HL-60 (cell line): ENCODE data around the gene SIX5.

ENCODE experiments used
- DNase-seq, 2 experiments: peaks; one replicate each; pipeline ENCODE4 v3.0.0-alpha.2; 2010 to 2020; ENCODE audit warnings: low read depth in 1 of 2, low spot score in 1 of 2
- H3K27ac ChIP-seq: fragments of 250-450 bp; sonication (Bioruptor Pico); replicated peaks from 2 replicates; pipeline ENCODE4 v1.5.1; 2020; ENCODE audit warnings: mild to moderate bottlenecking, moderate library complexity
- H3K27me3 ChIP-seq: fragments of 250-450 bp; sonication (Bioruptor Pico); 2 replicates; pipeline ENCODE4 v1.5.1; 2021; ENCODE audit warnings: mild to moderate bottlenecking, moderate library complexity; ENCODE audit not compliant: insufficient read depth, poor library complexity, severe bottlenecking
- H3K4me3 ChIP-seq: replicated peaks from 2 replicates; pipeline ENCODE4 v1.5.1; 2011; ENCODE audit warnings: mild to moderate bottlenecking, control low read depth, low read length; ENCODE audit not compliant: insufficient read depth
- GABPA ChIP-seq: IDR thresholded peaks from 2 replicates; pipeline ENCODE4 v1.6.1; 2012; ENCODE audit warnings: low read depth
- POLR2AphosphoS5 ChIP-seq: IDR thresholded peaks from 2 replicates; pipeline ENCODE4 v1.6.1; 2012; ENCODE audit warnings: low read depth
- SPI1 ChIP-seq: IDR thresholded peaks from 2 replicates; pipeline ENCODE4 v1.6.1; 2012; ENCODE audit warnings: low read depth, mild to moderate bottlenecking, borderline replicate concordance
- TF ChIP-seq, protein P1 (sequence below): IDR thresholded peaks from one replicate; pipeline ENCODE4 v1.5.1; 2011; ENCODE audit warnings: low read length, control low read depth, inconsistent platforms; ENCODE audit not compliant: insufficient read depth
- TF ChIP-seq, protein P2 (sequence below): IDR thresholded peaks from 2 replicates; pipeline ENCODE4 v1.6.1; 2012; ENCODE audit warnings: low read depth; ENCODE audit not compliant: insufficient replicate concordance

The SIX5 gene

DNA sequence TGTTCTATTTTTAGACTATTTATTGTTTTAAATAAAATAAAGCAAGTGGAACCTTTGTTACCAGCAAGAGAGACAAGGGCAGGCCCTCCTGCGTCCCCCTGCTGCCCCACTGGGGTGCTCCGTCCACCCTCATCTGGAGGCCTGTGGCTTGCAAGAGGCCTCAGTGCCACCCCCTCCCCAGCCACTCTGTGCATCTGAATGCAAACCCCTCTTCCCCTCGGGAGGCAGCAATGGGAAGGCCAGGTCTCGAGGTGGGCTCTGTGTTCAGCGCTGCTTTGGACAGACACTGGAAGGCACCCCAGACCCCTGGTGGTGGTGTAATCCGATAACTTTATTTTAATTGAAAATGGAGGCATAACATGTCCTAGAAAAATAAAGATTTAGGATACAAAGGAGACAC is 4.6 kb downstream of the SIX5 start:
- Histone ChIP-seq H3K27me3 (peaks cover 32% of the 10 kb centered on the region), H3K27ac (no peak overlapping the region), H3K4me3 (no peak overlapping the region)
- no peak for TF ChIP-seq SPI1
- no peak for TF ChIP-seq POLR2AphosphoS5
- TF ChIP-seq, protein P1, sequence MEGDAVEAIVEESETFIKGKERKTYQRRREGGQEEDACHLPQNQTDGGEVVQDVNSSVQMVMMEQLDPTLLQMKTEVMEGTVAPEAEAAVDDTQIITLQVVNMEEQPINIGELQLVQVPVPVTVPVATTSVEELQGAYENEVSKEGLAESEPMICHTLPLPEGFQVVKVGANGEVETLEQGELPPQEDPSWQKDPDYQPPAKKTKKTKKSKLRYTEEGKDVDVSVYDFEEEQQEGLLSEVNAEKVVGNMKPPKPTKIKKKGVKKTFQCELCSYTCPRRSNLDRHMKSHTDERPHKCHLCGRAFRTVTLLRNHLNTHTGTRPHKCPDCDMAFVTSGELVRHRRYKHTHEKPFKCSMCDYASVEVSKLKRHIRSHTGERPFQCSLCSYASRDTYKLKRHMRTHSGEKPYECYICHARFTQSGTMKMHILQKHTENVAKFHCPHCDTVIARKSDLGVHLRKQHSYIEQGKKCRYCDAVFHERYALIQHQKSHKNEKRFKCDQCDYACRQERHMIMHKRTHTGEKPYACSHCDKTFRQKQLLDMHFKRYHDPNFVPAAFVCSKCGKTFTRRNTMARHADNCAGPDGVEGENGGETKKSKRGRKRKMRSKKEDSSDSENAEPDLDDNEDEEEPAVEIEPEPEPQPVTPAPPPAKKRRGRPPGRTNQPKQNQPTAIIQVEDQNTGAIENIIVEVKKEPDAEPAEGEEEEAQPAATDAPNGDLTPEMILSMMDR, result no peak
- DNase-seq, result no peak

DNA sequence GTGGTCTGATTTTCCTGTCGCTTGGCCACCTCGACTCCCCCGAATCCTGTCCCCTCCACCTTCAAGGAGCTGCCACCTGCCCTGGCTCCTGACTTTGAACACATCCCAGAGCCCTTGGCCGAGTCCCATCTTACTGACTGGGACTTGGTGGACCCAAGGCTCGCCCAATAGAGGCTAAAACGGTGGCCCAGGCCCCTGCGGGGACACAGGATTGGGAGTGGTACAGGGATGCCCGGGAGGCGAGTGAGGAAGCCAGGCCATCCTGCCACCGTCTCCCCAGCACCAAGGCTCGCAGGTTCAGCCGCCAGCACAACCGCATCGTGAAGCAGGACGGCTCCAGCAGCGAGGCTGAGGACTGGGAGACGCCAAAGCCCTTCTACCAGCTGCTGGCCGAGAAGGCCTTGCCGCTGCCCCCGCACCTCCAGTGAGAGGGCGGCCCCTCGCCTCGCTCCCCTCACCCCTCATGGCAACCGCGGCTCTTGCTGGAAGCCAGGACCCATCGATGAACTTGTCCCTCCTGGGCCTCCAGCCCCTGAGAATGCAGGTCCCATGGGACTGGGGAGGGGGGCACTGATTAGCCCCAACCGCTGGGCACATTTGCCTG is 5.3 kb downstream of the SIX5 start:
- Histone ChIP-seq H3K27me3 (peaks cover 32% of the 10 kb centered on the region), H3K27ac (no peak overlapping the region), H3K4me3 (no peak overlapping the region)
- TF ChIP-seq SPI1 (no peak), GABPA (no peak), POLR2AphosphoS5 (no peak)
- TF ChIP-seq, protein P2, sequence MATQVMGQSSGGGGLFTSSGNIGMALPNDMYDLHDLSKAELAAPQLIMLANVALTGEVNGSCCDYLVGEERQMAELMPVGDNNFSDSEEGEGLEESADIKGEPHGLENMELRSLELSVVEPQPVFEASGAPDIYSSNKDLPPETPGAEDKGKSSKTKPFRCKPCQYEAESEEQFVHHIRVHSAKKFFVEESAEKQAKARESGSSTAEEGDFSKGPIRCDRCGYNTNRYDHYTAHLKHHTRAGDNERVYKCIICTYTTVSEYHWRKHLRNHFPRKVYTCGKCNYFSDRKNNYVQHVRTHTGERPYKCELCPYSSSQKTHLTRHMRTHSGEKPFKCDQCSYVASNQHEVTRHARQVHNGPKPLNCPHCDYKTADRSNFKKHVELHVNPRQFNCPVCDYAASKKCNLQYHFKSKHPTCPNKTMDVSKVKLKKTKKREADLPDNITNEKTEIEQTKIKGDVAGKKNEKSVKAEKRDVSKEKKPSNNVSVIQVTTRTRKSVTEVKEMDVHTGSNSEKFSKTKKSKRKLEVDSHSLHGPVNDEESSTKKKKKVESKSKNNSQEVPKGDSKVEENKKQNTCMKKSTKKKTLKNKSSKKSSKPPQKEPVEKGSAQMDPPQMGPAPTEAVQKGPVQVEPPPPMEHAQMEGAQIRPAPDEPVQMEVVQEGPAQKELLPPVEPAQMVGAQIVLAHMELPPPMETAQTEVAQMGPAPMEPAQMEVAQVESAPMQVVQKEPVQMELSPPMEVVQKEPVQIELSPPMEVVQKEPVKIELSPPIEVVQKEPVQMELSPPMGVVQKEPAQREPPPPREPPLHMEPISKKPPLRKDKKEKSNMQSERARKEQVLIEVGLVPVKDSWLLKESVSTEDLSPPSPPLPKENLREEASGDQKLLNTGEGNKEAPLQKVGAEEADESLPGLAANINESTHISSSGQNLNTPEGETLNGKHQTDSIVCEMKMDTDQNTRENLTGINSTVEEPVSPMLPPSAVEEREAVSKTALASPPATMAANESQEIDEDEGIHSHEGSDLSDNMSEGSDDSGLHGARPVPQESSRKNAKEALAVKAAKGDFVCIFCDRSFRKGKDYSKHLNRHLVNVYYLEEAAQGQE, result no peak
- TF ChIP-seq, protein P1, result no peak
- DNase-seq, result no peak

DNA sequence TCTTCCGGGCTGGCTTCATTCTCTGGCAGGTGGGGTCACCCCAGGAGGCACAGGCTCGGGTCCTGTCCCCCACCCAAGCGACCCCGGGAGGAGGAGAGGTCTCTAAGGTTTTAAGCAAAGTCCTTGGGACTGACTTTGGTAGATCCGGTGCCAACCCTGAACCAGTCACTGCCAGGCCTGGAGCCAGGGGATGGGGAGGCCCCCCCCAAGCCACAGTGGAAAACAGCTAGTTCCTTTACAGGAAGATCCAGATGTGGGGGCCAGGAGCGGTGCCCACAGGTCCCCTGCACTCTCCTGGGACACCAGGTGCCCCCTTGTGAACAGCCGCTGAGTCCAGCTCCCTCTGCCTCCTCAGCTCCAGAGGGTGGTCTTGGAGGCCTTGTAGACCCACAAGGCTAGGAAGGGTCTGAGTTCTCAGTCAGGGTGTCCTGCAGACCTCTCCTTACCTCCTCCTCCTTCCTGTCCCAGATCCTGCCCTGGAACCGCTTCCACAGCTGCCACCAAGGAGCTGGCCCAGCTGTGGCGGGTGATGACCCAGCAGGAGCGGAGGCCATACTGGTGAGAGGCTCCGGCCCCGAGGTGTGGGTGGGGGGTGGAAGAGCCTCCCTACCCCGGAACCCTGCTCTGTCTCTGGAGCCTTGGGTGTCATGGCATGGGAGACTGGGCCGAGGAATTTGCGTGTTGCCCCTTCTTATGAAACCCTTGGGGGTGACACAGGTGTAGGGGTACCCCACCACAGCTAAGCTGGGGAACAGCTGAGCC is 6.0 kb downstream of the SIX5 start:
- TF ChIP-seq SPI1, result no peak
- TF ChIP-seq, protein P2, result no peak
- no peak for TF ChIP-seq POLR2AphosphoS5
- TF ChIP-seq GABPA, result no peak
- TF ChIP-seq, protein P1, result no peak
- Histone ChIP-seq H3K27ac (no peak overlapping the region), H3K4me3 (no peak overlapping the region), H3K27me3 (peaks cover 29% of the 10 kb centered on the region)
- no peak for DNase-seq
